ENCODE data around the gene MAG.

The MAG gene

DNA sequence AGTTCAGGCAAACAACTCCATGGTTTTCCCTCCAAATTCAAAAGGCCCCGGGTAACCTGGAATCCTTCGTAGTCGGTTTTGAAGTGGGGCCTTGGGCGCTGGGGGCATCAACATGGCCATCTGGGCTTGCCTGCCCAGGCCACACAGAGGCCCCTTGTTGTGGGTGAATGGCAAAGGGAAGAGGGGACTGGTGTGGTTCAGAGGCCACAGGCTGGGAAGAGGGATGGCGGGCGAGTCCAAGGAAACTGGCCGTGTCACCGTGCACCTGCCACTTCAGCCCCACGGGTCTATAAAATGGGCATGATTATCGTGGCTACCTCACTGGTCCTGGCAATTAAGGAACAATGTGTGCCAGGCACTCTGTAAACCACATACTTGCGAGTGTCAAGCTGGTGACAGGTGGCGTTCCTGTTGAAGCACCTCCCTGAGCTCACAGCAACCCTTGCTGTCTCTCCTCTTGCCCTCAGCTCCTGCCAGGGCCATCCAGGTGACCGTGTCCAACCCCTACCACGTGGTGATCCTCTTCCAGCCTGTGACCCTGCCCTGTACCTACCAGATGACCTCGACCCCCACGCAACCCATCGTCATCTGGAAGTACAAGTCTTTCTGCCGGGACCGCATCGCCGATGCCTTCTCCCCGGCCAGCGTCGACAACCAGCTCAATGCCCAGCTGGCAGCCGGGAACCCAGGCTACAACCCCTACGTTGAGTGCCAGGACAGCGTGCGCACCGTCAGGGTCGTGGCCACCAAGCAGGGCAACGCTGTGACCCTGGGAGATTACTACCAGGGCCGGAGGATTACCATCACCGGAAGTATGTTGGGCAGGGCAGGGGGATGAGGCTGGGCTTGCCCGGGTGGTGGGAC, 41.9 kb upstream of the MAG start:
- CTCF ChIA-PET: interaction anchor here (1.2 to 1.5 kb wide), 4 partner anchors 8 to 109 kb away, joined by 3 to 6 read pairs (median 4); partner anchors contain the start of gene USF2
- TF ChIP-seq, protein P1, sequence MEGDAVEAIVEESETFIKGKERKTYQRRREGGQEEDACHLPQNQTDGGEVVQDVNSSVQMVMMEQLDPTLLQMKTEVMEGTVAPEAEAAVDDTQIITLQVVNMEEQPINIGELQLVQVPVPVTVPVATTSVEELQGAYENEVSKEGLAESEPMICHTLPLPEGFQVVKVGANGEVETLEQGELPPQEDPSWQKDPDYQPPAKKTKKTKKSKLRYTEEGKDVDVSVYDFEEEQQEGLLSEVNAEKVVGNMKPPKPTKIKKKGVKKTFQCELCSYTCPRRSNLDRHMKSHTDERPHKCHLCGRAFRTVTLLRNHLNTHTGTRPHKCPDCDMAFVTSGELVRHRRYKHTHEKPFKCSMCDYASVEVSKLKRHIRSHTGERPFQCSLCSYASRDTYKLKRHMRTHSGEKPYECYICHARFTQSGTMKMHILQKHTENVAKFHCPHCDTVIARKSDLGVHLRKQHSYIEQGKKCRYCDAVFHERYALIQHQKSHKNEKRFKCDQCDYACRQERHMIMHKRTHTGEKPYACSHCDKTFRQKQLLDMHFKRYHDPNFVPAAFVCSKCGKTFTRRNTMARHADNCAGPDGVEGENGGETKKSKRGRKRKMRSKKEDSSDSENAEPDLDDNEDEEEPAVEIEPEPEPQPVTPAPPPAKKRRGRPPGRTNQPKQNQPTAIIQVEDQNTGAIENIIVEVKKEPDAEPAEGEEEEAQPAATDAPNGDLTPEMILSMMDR (IDR thresholded peaks at IDR 0.05; ENCODE audit: control extremely low read depth, extremely low read depth, low read depth, missing control alignments): no peak
- POLR2A ChIA-PET: interaction anchor here (0.6 kb wide), 1 partner anchor 113 kb away, joined by 3 read pairs; no protein-coding TSS in a partner anchor
- DNase-seq (ENCODE audit: extremely low spot score): peak; percentile 8

DNA sequence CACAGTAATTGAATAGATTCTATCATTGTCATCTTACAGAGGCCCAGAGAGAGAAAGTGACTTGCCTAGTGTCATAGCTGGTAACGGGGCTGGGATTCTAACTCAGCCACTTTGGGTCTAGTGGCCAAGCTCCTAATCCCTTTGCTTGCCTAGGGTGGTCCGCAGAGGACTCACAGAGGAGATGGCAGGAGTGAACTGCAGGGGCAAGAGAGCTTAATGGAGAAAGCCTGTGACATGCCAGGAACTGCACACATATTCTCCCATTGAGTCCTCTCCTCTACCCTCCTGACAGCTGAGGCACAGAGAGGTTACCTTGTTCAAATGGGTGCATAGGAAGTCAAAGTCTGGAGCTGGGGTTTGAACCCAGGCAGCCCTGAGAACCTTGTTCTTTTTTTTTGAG, 40.5 kb upstream of the MAG start:
- ChIA-PET POLR2A (no interaction called here), CTCF (interaction anchor here (1.2 to 1.5 kb wide), 4 partner anchors 10 to 110 kb away, joined by 3 to 6 read pairs (median 4); partner anchors contain the start of gene USF2)
- peak; percentile 5 for DNase-seq (ENCODE audit: extremely low spot score)
- TF ChIP-seq, protein P1 (IDR thresholded peaks at IDR 0.05; ENCODE audit: control extremely low read depth, extremely low read depth, low read depth, missing control alignments): no peak

DNA sequence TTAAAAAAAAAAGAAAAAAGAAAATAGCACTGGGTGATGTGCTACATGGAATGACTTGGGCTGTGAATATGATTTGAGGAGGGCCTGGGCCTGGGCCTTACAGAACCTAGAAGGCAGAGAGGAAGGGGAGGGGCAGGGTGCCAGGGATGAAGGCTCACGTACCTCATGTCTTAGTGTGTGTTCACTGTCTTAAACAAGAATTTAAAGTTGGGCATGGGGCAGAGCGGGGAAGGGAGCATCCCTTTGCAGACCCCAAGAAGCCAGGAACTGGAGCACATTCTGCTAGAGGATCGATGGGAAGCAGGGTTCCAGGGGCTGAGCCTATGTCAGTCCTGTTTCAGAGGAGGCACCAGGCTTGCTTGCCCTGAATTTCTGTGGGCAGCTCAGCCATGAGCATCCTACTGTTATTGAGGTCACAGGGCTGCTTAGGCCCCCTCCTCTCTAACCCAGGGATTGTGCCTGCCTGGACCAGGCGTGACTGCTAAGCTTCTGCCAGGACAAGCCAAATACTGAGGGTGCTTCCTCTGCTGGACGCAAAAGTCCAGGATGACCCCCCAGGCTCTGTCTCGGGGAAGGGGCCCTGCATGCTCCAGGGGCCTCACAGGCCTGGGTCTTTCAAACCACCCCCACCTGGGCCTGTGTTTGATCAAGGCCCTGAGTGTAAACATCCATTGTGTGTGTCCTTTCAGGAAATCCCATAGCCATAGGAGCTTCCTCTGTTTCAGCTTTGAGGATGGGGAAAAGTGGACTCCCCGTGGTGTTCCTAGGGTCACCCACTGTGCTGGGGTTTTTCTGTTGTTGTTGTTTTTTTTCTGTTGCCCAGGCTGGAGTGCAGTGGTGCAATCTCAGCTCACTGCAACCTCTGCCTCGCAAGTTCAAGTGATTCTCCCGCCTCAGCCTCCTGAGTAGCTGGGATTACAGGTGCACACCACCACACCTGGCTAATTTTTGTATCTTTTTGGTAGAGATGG, 38.4 kb upstream of the MAG start:
- TF ChIP-seq, protein P1 (IDR thresholded peaks at IDR 0.05; ENCODE audit: control extremely low read depth, extremely low read depth, low read depth, missing control alignments): no peak
- ChIA-PET CTCF (no interaction called here), POLR2A (no interaction called here)
- peak; percentile 3 for DNase-seq (ENCODE audit: extremely low spot score)

DNA sequence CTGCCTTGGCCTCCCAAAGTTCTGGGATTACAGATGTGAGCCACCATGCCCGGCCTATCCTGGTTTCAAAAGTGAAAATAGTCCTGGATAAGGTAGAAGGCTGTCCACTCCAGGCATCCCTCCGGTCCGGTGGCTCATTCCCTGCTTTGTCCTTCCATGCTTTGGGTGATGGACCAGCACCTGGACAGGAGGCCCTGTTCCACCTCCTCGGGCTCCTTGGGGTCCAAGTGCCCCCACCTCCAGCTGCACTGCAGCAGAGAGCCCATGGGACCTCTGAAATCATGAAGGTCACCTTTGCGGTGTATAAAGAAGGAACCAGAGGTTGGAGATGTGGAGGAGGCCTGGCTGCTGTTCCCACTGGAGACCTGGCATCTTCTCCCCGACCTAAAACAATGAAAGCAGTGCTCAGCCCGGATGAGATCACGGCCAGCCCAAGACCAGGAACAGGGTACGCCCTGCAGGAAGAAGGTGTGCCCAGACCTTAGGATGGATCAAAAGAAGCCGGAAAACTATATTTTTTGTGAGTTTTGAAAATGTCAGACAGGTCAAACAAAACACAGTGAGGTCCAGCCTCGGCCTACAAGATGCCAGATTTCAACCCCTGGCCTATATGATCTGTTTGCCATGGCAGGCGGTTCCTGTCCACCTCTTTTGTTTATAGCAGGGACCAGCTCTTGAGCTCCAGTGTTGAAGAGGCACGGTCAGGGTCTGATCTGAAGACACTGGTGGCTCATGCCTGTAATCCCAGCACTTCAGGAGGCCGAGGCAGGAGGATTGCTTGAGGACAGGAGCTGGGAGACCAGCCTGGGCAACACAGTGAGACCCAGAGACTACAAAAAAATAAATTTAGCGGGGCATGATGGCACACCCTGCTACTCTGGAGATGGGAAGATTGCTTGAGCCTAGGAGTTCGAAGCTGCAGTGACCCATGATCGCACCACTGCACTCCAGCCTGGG, 37.3 kb upstream of the MAG start:
- CTCF ChIA-PET: interaction anchor here (1.1 kb wide), 1 partner anchor 11 kb away, joined by 3 read pairs; no protein-coding TSS in a partner anchor
- POLR2A ChIA-PET: no interaction called here
- no peak for DNase-seq (ENCODE audit: extremely low spot score)
- TF ChIP-seq, protein P1 (IDR thresholded peaks at IDR 0.05; ENCODE audit: control extremely low read depth, extremely low read depth, low read depth, missing control alignments): no peak

DNA sequence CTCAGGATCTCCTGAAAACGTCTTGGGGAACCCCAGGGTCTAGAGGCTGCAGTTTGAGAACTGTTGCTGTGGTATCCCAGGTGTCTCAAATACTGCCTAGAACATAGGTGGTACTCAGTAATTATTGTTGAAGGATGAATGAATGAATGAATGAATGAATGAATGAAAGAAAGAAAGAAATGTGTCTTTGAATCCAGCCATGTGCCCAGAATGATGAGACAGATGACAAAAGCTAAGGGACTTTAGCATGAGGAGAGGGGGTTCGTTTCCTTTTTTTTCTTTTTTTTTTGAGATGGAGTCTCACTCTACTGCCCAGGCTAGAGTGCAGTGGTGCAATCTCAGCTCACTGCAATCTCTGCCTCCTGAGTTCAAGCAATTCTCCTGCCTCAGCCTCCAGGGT, 35.4 kb upstream of the MAG start:
- DNase-seq (ENCODE audit: extremely low spot score): no peak
- ChIA-PET POLR2A (interaction anchor here (0.7 kb wide), 1 partner anchor 9 kb away, joined by 3 read pairs; no protein-coding TSS in a partner anchor), CTCF (interaction anchor here (0.8 to 1.1 kb wide), 3 partner anchors 8 to 213 kb away, joined by 3 read pairs; no protein-coding TSS in a partner anchor)
- TF ChIP-seq, protein P1 (IDR thresholded peaks at IDR 0.05; ENCODE audit: control extremely low read depth, extremely low read depth, low read depth, missing control alignments): no peak
